Peyer's patch (tissue), 4 donors: ENCODE measurements around the gene ATP2A1. TPM values are rescaled to one million over a fixed set of nuclear protein-coding genes. Genes with fewer than 3 reads are reported as not detected.
A peak's percentile ranks its signal among the peaks of the same experiment; 100 is the strongest.
"Not testable (repeated sequence)": the region's sequence is repeated elsewhere in the genome, so short reads cannot be mapped to it uniquely, and the experiment has no call there.

Experiments used
- DNase-seq, 3 donors: peaks; one replicate each; pipeline ENCODE4 v3.0.0-alpha.2; 2017 to 2019
- H3K27ac ChIP-seq, 4 donors: fragments of 200-600 bp; sonication (generic); one replicate each; pipeline ENCODE4 v1.5.1; 2016 to 2019
- H3K27me3 ChIP-seq, 2 donors: fragments of 200-600 bp; sonication (generic); one replicate each; pipeline ENCODE4 v1.5.1; 2019
- H3K36me3 ChIP-seq, 3 donors: fragments of 200-600 bp; sonication (generic); one replicate each; pipeline ENCODE4 v1.5.1; 2016 to 2019
- H3K4me1 ChIP-seq, 4 donors: fragments of 200-600 bp; sonication (generic); one replicate each; pipeline ENCODE4 v1.5.1; 2016 to 2019
- H3K4me3 ChIP-seq, 4 donors: fragments of 200-600 bp; sonication (generic); 1 replicate in 3 of 4; 2 replicates in 1 of 4; pipeline ENCODE4 v1.5.1; 2016 to 2019; ENCODE audit warnings: mild to moderate bottlenecking in 1 of 4
- H3K9me3 ChIP-seq, 4 donors: fragments of 200-600 bp; sonication (generic); one replicate each; pipeline ENCODE4 v1.5.1; 2016 to 2019; ENCODE audit warnings: mild to moderate bottlenecking in 1 of 4
- CTCF ChIP-seq, 6 experiments: fragments of 450-650 bp in 4 of 6; fragments of 200-600 bp in 2 of 6; sonication (generic) in 1 of 6; IDR thresholded peaks; one replicate each; pipeline ENCODE4 v1.5.1; 2017 to 2019; ENCODE audit warnings: antibody characterized with exemption in 6 of 6, mild to moderate bottlenecking in 3 of 6, moderate library complexity in 1 of 6
- POLR2A ChIP-seq, 2 donors: fragments of 450-650 bp; IDR thresholded peaks; one replicate each; pipeline ENCODE4 v1.5.1; 2017; ENCODE audit warnings: antibody characterized with exemption in 2 of 2, mild to moderate bottlenecking in 2 of 2, moderate library complexity in 2 of 2
- total RNA-seq, 4 donors: library from RNA; depleted of rRNA; stranded (reverse); fragments of >200 nt; gene quantifications; one replicate each; pipeline ENCODE4 v1.1.0, GENCODE V29; 2016

ATP2A1 gene
- total RNA-seq, 4 donors from 2014 or later: 0.35 to 142 (median 2.0) TPM; not detected in 1

- DNase-seq: peak; percentile 65 to 95 (median 93)
- H3K4me3 ChIP-seq: peak overlapping the region in 3 of 4 donors; percentile 8 to 37 (median 33)
- no peaks in the 10 kb centered on the region for H3K27me3 ChIP-seq
- TF ChIP-seq POLR2A (IDR thresholded peaks at IDR 0.05) (no peak), CTCF (IDR thresholded peaks at IDR 0.05) (no peak)
- H3K36me3 ChIP-seq: no peaks in the 10 kb centered on the region
- peak overlapping the region in 2 of 4 donors; percentile 13 to 38 for H3K27ac ChIP-seq
- H3K4me1 ChIP-seq: peaks cover 0 to 12% (median 2%) of the 10 kb centered on the region in 4 donors
- no peaks in the 10 kb centered on the region for H3K9me3 ChIP-seq
These were observed 57.9 kb downstream of the ATP2A1 start for GRCh38 chr16:28935924-28936783.

- DNase-seq: no peak
- Histone ChIP-seq H3K27me3 (no peaks in the 10 kb centered on the region), H3K36me3 (no peaks in the 10 kb centered on the region), H3K4me3 (no peak overlapping the region), H3K4me1 (peaks cover 0 to 12% (median 0%) of the 10 kb centered on the region in 4 donors), H3K27ac (peak overlapping the region in 1 of 4 donors; percentile 13), H3K9me3 (no peaks in the 10 kb centered on the region)
- TF ChIP-seq CTCF (IDR thresholded peaks at IDR 0.05): no peak
- TF ChIP-seq POLR2A (IDR thresholded peaks at IDR 0.05): no peak
These were observed 58.5 kb downstream of the ATP2A1 start for GRCh38 chr16:28936784-28937155.

GRCh38 chr16:28937222-28937876 lies 59.1 kb downstream of the ATP2A1 start:
- no peaks in the 10 kb centered on the region for H3K27me3 ChIP-seq
- no peak overlapping the region for H3K4me3 ChIP-seq
- DNase-seq: no peak
- no peak overlapping the region for H3K27ac ChIP-seq
- peaks cover 0 to 12% (median 0%) of the 10 kb centered on the region in 4 donors for H3K4me1 ChIP-seq
- no peaks in the 10 kb centered on the region for H3K36me3 ChIP-seq
- H3K9me3 ChIP-seq: no peaks in the 10 kb centered on the region
- TF ChIP-seq CTCF (IDR thresholded peaks at IDR 0.05) (no peak), POLR2A (IDR thresholded peaks at IDR 0.05) (no peak)

- no peaks in the 10 kb centered on the region for H3K36me3 ChIP-seq
- no peaks in the 10 kb centered on the region for H3K9me3 ChIP-seq
- peaks cover 0 to 11% (median 0%) of the 10 kb centered on the region in 4 donors for H3K4me1 ChIP-seq
- no peak for DNase-seq
- no peaks in the 10 kb centered on the region for H3K27me3 ChIP-seq
- H3K4me3 ChIP-seq: no peak overlapping the region
- H3K27ac ChIP-seq: no peak overlapping the region
- TF ChIP-seq CTCF (IDR thresholded peaks at IDR 0.05): no peak
- TF ChIP-seq POLR2A (IDR thresholded peaks at IDR 0.05): no peak
These were observed 60.4 kb downstream of the ATP2A1 start for GRCh38 chr16:28938721-28939120.

- H3K36me3 ChIP-seq, DNase-seq, H3K4me3 ChIP-seq, H3K27me3 ChIP-seq, H3K9me3 ChIP-seq, H3K27ac ChIP-seq, H3K4me1 ChIP-seq: not testable (repeated sequence)
These were observed 61.5 kb downstream of the ATP2A1 start for GRCh38 chr16:28939825-28940224.

GRCh38 chr16:28943281-28943680 lies 65.0 kb downstream of the ATP2A1 start:
- no peaks in the 10 kb centered on the region for H3K9me3 ChIP-seq
- H3K36me3 ChIP-seq: no peaks in the 10 kb centered on the region
- H3K27ac ChIP-seq: no peak overlapping the region
- no peak for TF ChIP-seq CTCF (IDR thresholded peaks at IDR 0.05)
- TF ChIP-seq POLR2A (IDR thresholded peaks at IDR 0.05): no peak
- H3K4me3 ChIP-seq: no peak overlapping the region
- H3K4me1 ChIP-seq: peaks cover 0 to 16% (median 2%) of the 10 kb centered on the region in 4 donors
- no peak for DNase-seq
- no peaks in the 10 kb centered on the region for H3K27me3 ChIP-seq
